Measurements from ENCODE around the gene SMCO2.
"Not testable (repeated sequence)": the region's sequence is repeated elsewhere in the genome, so short reads cannot be mapped to it uniquely, and the experiment has no call there.

The SMCO2 gene

GRCh38 chr12:27524839-27525753 is 78.6 kb downstream of the SMCO2 start:
- DNase-seq (ENCODE audit: low spot score): no peak

DNA sequence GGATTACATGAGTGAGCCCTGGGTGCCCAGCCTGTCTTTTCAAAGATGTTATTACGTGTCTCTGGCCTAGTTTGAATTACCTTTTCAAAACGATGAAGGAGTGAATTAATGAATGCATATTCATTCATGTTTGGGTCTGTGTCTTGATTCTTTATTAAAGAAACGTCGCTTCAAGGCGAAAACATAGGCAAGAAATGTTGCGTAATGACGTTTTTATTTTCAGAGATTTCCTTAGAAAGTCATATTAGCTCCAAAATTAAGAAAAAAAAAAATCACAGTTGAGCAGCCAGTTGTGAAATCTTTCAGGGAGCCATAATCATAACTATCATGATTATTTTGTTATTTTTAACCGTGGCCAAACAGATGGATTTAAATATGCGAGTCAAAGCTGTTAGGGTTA is 81.0 kb downstream of the SMCO2 start:
- DNase-seq (ENCODE audit: low spot score): no peak

DNA sequence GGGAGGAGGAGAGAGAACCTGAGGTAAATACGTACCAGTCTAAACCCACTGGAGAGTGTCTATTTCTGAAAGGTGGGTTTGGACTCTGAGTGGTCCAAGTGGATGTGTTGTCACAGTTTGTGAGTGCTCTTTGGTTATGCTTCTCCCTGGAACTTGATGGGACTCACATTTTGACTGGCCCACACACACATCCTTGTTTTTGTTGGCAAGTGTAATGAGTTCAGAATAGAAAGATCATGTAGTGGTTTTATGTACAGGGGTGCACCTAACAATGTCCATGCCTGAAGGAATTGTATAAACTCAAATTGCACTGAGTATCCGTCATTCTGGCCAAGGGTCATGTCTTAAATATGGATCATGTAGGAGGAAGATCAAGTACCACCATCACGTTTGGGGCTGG is 82.3 kb downstream of the SMCO2 start:
- no peak for DNase-seq (ENCODE audit: low spot score)

- DNase-seq (ENCODE audit: low spot score): no peak
Observed at GRCh38 chr12:27530157-27530922, 83.8 kb downstream of the SMCO2 start.

DNA sequence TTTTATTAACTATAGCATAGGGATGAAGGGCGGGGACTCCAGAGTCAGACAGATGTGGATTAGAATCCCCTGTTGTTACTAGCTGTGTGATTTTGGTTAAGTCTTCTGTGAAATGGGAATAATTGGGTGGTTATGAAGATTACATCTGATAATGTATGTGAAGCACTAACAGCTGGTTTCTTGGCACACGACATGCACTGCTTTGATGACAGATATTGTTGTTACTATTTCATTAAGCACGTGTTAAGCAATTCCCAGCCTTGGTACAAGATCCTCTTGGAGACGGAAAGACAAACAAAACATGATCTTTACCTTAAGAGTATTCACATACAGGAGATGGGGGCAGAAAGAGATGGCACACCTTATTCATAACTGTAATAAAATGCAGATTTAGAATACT is 85.4 kb downstream of the SMCO2 start:
- no peak for DNase-seq (ENCODE audit: low spot score)

DNA sequence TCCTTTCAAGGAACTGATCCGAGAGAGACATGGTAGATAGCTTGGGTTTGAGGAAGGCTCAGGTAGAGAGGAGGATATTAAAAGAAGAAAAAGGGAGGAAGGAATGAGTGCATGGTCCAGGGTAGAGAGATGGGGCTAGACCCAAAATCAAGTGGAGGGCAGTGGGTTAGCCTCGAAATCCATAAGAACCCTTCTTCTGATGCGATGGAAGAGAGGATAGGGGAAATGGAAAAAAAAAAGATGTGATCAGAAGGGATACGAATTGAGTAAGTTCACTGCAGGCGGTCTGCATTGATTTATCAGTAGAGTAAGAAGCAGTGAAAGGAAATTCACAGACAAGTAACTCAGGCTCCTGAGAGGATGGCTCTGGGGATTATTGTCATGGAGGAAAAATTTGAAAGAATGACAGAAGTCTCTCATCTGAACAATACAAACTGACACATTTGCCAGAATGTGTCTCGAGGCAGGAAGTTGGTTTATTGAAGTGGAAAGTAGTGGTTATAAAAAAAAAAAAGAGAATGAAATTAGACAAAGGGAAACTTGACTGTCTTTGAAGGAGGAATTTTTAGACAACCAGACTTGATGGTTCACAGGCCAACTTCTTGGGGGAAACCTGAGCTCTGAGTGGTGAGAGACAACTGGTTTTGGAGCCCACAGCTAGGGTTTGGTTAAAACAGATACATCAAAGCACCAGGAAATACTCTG is 87.7 kb downstream of the SMCO2 start:
- no peak for DNase-seq (ENCODE audit: low spot score)

- DNase-seq (ENCODE audit: low spot score): no peak
Observed at GRCh38 chr12:27534765-27535161, 88.2 kb downstream of the SMCO2 start.

- no peak for DNase-seq (ENCODE audit: low spot score)
Observed at GRCh38 chr12:27535318-27535717, 88.8 kb downstream of the SMCO2 start.

- DNase-seq (ENCODE audit: low spot score): no peak
Observed at GRCh38 chr12:27537855-27538675, 91.5 kb downstream of the SMCO2 start.

DNA sequence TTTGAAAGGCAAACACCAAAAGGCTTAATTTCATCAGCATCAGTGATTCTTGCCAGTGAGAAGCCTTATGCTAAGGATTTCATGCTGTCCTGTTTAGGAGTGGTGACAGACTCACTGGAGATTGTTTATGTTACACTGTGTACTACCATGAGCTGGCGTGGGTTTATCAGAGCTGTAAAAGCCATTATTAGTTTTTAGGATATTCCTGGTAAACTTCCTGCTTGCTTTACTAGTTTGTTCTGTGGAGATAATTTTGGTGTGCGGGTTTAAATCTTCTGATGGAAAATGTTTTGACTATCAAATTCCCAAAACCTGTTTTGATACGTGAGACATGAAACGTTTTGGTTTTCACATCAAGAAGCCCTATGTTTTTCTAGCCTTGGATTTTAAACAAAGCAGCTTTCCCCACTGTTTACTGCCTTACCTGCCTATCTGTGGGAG is 92.7 kb downstream of the SMCO2 start:
- DNase-seq (ENCODE audit: low spot score): no peak

DNA sequence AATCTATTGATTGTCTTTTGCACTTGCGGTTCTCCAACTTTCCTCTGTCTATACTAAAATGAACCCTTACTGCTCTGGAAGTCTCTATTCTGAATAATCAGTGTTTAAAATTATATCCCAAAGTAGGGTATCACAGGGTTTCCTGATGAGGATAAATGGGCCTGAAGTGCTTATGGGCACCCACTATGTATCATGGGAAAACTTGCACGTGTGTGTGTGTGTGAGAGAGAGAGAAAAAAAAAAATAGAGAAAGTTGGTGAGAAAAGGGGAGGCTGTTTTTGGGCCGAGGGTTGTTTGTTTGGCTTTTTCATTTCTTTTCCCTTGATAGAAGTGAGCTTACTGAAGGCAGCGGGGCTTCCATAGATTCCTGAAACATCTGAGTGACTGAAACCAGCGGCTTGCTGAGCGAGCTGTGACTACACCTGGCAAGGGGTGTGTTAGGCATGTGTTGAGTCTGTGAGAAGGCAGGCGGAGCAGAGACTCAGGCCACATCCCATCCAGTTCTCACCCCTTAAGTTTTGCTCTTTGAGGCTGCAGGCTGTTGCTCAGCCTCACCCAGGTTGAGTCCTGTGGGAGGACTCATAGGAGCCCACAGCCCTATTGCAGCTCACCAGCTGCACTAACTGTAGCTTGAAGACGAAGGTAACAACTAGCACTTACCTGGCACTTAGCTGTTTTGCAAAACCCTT is 94.6 kb downstream of the SMCO2 start:
- DNase-seq (ENCODE audit: low spot score): no peak

GRCh38 chr12:27542628-27543027 is 96.1 kb downstream of the SMCO2 start:
- DNase-seq (ENCODE audit: low spot score): no peak

DNA sequence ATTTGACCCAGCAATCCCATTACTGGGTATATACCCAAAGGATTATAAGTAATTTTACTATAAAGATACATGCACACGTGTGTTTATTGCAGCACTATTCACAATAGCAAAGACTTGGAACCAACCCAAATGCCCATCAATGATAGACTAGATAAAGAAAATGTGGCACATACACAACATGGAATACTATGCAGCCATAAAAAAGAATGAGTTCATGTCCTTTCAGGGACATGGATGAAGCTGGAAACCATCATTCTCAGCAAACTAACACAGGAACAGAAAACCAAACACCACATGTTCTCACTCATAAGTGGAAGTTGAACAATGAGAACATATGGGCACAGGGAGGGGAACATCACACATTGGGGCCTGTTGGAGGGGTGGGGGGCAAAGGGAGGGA is 98.3 kb downstream of the SMCO2 start:
- DNase-seq (ENCODE audit: low spot score): not testable (repeated sequence)

DNA sequence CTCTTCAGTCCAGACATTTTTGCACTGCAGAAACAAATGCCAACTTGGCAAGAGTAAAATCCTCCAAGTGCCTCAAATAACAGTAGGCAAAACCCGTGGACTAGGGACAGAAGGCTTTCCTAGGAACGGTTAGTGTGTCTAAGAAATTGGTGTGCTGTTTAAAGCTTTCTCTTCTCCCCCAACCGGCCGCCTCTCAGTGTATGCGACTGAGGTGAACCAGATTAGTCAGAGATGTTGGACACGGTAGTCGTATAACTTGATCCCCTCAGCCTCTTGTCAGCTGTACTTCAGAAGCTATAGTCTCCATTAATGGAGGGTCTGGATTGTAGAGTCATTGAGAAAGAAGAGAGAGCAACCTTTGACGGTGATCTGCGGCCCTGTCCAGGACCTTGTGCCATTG is 99.1 kb downstream of the SMCO2 start:
- no peak for DNase-seq (ENCODE audit: low spot score)

- DNase-seq (ENCODE audit: low spot score): no peak
Observed at GRCh38 chr12:27547592-27547991, 101.1 kb downstream of the SMCO2 start.

DNA sequence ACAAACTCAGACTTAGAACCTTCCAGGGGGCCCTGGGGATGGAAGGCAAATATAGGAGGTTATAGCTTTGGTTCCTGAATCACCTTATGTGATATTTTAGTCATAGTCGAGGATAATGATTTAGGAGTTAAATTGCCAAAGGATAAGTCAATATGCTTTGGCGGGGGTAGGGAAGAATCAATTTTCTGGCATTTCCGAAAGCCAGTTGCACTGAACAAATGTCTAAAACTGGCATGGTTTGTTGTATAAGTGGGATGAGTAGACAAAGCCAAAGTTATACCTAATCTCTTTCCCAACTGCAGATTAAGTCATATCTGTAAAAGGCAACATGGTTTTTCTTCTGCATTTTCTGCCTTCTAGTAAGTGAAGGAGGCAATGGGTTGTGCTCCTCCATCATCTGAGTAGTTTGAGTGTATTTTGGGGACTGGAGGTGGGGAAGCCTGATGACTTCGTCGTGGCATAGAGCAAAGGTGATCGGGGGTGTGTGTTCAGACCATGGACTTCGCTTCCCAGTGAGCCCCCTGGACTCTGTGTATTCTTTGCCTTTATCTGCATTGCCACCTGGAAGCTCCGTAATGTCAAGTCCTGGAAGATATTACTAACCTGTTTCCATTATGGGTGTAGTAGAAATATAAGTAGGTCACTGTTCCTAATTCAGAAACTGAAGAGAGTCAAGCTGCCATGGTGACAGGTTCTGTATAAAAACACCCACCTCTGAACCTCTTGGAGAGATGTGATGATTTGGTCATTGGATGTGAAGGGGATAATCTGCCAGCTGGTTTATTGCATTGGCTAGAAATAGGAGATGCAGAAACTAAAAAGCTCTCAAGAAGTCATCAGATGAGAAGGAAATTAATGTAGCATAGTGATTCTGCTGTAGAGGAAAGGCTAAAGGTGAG is 102.0 kb downstream of the SMCO2 start:
- no peak for DNase-seq (ENCODE audit: low spot score)

- no peak for DNase-seq (ENCODE audit: low spot score)
Observed at GRCh38 chr12:27549236-27549800, 102.8 kb downstream of the SMCO2 start.

DNA sequence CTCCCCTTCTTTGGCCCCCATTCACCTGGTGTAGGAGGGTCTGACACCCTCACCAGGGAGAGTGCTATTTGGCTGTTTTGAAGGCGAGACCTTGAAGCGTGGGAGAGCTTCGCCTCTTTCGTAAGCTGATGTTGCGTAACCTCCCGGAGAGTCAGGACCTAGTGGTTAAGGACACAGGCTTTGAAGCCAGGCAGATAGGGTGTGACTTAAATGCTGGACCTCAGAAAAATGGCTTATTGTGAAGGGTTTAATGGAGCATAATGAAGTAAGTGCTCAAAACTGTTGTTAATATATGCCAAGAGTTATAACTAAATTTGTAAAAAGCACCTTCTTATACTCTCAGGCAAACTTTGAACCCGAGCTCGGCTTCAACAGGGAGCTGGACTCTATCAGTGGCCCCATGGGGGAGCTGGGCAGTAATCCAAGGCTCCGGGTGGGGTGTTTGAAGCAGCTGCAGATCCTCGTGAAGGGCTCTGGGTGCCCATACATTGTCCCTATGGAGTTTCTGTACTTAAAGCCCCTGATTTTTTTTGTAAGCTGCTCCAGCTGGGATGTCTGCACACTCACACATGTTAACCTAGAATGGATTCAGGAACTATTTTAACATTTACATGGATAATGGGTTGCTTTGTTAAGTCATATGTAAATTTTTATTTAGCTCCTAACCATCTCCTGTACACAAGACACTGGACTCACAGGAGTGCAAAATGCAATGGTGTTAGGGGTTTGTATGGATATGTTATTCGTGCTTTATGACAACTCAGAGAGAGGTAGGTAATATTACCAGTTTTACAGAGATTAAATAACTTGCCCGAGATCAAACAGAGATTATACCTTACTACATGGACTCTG is 103.5 kb downstream of the SMCO2 start:
- no peak for DNase-seq (ENCODE audit: low spot score)

All from SK-N-DZ (cell line).